K562 (cell line): ENCODE data around the gene ECE2. TPM values are rescaled to one million over a fixed set of nuclear protein-coding genes. Genes with fewer than 3 reads are reported as not detected.

Experiments used
- ATAC-seq: fragments of 200-7000 bp; cut with Tn5 transposase; 3 replicates; pipeline ENCODE4 v1.9.1; 2020; ENCODE audit warnings: moderate library complexity
- BruUV-seq: library from RNA; stranded (reverse); fragments of 400-500 nt; replicated peaks from 2 replicates; lab custom pipeline; 2021; lab: Mats Ljungman, UMichigan
- CTCF ChIA-PET: fragments of 300-600 bp; formaldehyde crosslinking; extraction: SDS; loops from one replicate; lab custom pipeline; 2021; ENCODE audit warnings: low intra/inter-chr PET ratio; lab: Yijun Ruan, JAX
- POLR2A ChIA-PET: fragments of 300-600, 350-650 bp; sonication (Branson Sonifier 250); formaldehyde crosslinking; extraction: SDS; loops from one replicate; lab custom pipeline; 2021; ENCODE audit warnings: antibody characterized with exemption, inconsistent platforms; lab: Yijun Ruan, JAX
- DNase-seq, 4 experiments: peaks; one replicate each; pipeline versions ENCODE4 v3.0.0 to v3.0.0-alpha.2; 2011 to 2018; ENCODE audit warnings: low spot score in 3 of 4, mixed read lengths in 3 of 4; ENCODE audit errors: extremely low read depth in 1 of 4
- FAIRE-seq: peaks from 2 replicates; lab custom pipeline; 2011; peaks lifted over from hg19 to GRCh38; lab: Jason Lieb, UNC
- H2AFZ ChIP-seq: 2 replicates; pipeline ENCODE4 v1.6.0; 2011; ENCODE audit warnings: low read depth, low read length, control low read depth, inconsistent platforms
- H3K27ac ChIP-seq: fragments of 200-600 bp; 3 replicates; pipeline ENCODE4 v1.8.0; 2011; ENCODE audit warnings: low read depth, mild to moderate bottlenecking, control low read depth, inconsistent platforms, low read length, moderate library complexity, mixed read lengths; ENCODE audit errors: extremely low read depth
- H3K27me3 ChIP-seq, 2 experiments: fragments of 300-600 bp in 1 of 2; 2 replicates in 1 of 2; 3 replicates in 1 of 2; pipeline versions ENCODE4 v1.6.0 to v1.8.0; 2011; ENCODE audit warnings: inconsistent platforms in 2 of 2, low read length in 2 of 2, mild to moderate bottlenecking in 1 of 2, mixed read lengths in 1 of 2, moderate library complexity in 1 of 2; ENCODE audit not compliant: control insufficient read depth in 2 of 2, insufficient read depth in 2 of 2
- H3K36me3 ChIP-seq: fragments of 300-600 bp; 3 replicates; pipeline ENCODE4 v1.8.0; 2011; ENCODE audit warnings: mild to moderate bottlenecking, low read length, inconsistent platforms; ENCODE audit not compliant: control insufficient read depth, insufficient read depth
- H3K4me1 ChIP-seq, 2 experiments: fragments of 200-600 bp in 1 of 2; replicated peaks in 1 of 2; 2 replicates in 1 of 2; 3 replicates in 1 of 2; pipeline versions ENCODE4 v1.5.1 to v1.8.0; 2011; ENCODE audit warnings: inconsistent platforms in 2 of 2, low read length in 2 of 2, mild to moderate bottlenecking in 1 of 2, mixed read lengths in 1 of 2, moderate library complexity in 1 of 2; ENCODE audit not compliant: control insufficient read depth in 2 of 2, insufficient read depth in 2 of 2
- H3K4me2 ChIP-seq: 2 replicates; pipeline ENCODE4 v1.6.1; 2011; ENCODE audit warnings: low read length, control low read depth, inconsistent platforms, mixed read lengths; ENCODE audit not compliant: insufficient read depth
- H3K4me3 ChIP-seq: fragments of 200-600 bp; sonication (generic), shearing (Covaris generic); 2 replicates; pipeline ENCODE4 v1.5.1; 2016; ENCODE audit warnings: control low read depth, inconsistent platforms
- H3K79me2 ChIP-seq: fragments of 200-600 bp; 3 replicates; pipeline ENCODE4 v1.8.0; 2011; ENCODE audit warnings: low read length, inconsistent platforms; ENCODE audit not compliant: control insufficient read depth, insufficient read depth
- H3K9ac ChIP-seq, 2 experiments: 2 replicates each; pipeline versions ENCODE4 v1.6.0 to v1.6.1; 2011; ENCODE audit warnings: low read depth in 2 of 2, low read length in 2 of 2, control low read depth in 1 of 2, inconsistent platforms in 1 of 2, mild to moderate bottlenecking in 1 of 2, mixed read lengths in 1 of 2; ENCODE audit not compliant: insufficient read depth in 1 of 2
- H3K9me1 ChIP-seq: one replicate; pipeline ENCODE4 v1.6.0; 2011; ENCODE audit warnings: inconsistent platforms, mild to moderate bottlenecking, low read length, moderate library complexity; ENCODE audit not compliant: control insufficient read depth, insufficient read depth
- H3K9me3 ChIP-seq: replicated peaks from 2 replicates; pipeline ENCODE4 v1.5.1; 2011; ENCODE audit warnings: low read depth, low read length, inconsistent platforms; ENCODE audit not compliant: control insufficient read depth, insufficient read depth
- H4K20me1 ChIP-seq: replicated peaks from 2 replicates; pipeline ENCODE4 v1.6.1; 2011; ENCODE audit warnings: low read length, inconsistent platforms, mixed read lengths; ENCODE audit not compliant: control insufficient read depth, insufficient read depth
- CBFB ChIP-seq: sonication (generic); formaldehyde crosslinking; IDR thresholded peaks from 2 replicates; pipeline ENCODE4 v1.4.0; 2020; ENCODE audit warnings: mild to moderate bottlenecking, missing genetic modification reagents
- CEBPB ChIP-seq: fragments of 450-650 bp; IDR thresholded peaks from 2 replicates; pipeline ENCODE4 v1.6.1; 2016; ENCODE audit warnings: missing genetic modification characterization, missing compliant biosample characterization
- FOXO4 ChIP-seq: fragments of 450-650 bp; formaldehyde crosslinking; IDR thresholded peaks from 2 replicates; pipeline ENCODE4 v1.4.0; 2020; ENCODE audit warnings: mild to moderate bottlenecking, moderate library complexity
- GABPA ChIP-seq: fragments of 200-800 bp; sonication (Bioruptor generic); conservative IDR thresholded peaks from 2 replicates; pipeline ENCODE4 v1.6.1; 2016; ENCODE audit warnings: low read depth, missing genetic modification characterization, missing compliant biosample characterization
- HBP1 ChIP-seq: fragments of 450-650 bp; formaldehyde crosslinking; IDR thresholded peaks from 2 replicates; pipeline ENCODE4 v1.4.0; 2022; ENCODE audit warnings: missing genetic modification characterization
- PCBP1 ChIP-seq: fragments of 200-400 bp; formaldehyde crosslinking; IDR thresholded peaks from 2 replicates; pipeline ENCODE4 v1.6.1; 2018; ENCODE audit warnings: mild to moderate bottlenecking, low read depth, low read length; ENCODE audit not compliant: poor library complexity, severe bottlenecking
- POLR2A ChIP-seq: fragments of 450-650 bp; conservative IDR thresholded peaks from 2 replicates; pipeline ENCODE4 v1.6.1; 2016
- POLR2AphosphoS5 ChIP-seq: IDR thresholded peaks from 2 replicates; pipeline ENCODE4 v1.6.1; 2011; ENCODE audit warnings: mild to moderate bottlenecking, low read depth, low read length, moderate library complexity; ENCODE audit not compliant: control insufficient read depth, insufficient read depth
- POLR2G ChIP-seq: fragments of 200-400 bp; formaldehyde crosslinking; IDR thresholded peaks from 2 replicates; pipeline ENCODE4 v1.6.1; 2017; ENCODE audit warnings: low read depth, mild to moderate bottlenecking, antibody characterized with exemption, low read length, moderate library complexity
- RBM22 ChIP-seq: fragments of 200-400 bp; formaldehyde crosslinking; IDR thresholded peaks from 2 replicates; pipeline ENCODE4 v1.6.1; 2018; ENCODE audit warnings: low read length, low read depth; ENCODE audit not compliant: poor library complexity, severe bottlenecking
- TCFL5 ChIP-seq: fragments of 250-450 bp; sonication (Bioruptor Pico); conservative IDR thresholded peaks from 2 replicates; pipeline ENCODE4 v1.6.1; 2021; ENCODE audit warnings: mild to moderate bottlenecking, moderate library complexity, matching md5 sums
- THAP12 ChIP-seq: fragments of 250-450 bp; sonication (Bioruptor Pico); IDR thresholded peaks from 2 replicates; pipeline ENCODE4 v1.9.0; 2021; ENCODE audit warnings: mild to moderate bottlenecking, inconsistent platforms
- ZNF41 ChIP-seq: fragments of 250-450 bp; sonication (Bioruptor Pico); conservative IDR thresholded peaks from 2 replicates; pipeline ENCODE4 v1.4.0; 2020; ENCODE audit warnings: mild to moderate bottlenecking
- ZNF77 ChIP-seq: fragments of 250-450 bp; sonication (Bioruptor Pico); IDR thresholded peaks from 2 replicates; pipeline ENCODE4 v1.5.0; 2020
- WGBS: fragments of 100-300 bp; shearing (Covaris generic); methylation state at CpG from one replicate; pipeline ENCODE4 v1.1.6; 2016; ENCODE audit warnings: low coverage, mixed read lengths; ENCODE audit not compliant: insufficient coverage; ENCODE audit errors: missing lambda C conversion rate; 5-methylcytosine and 5-hydroxymethylcytosine counted together
- in situ Hi-C: fragments of 300-500 bp; cut with MboI; formaldehyde crosslinking; loops from 4 replicates; pipeline ENCODE4 v1.15.0; 2018; ENCODE audit warnings: inconsistent platforms, mixed read lengths
- intact Hi-C: fragments of 100-400 bp; cut with micrococcal nuclease; formaldehyde crosslinking; loops from 2 replicates; pipeline ENCODE4 v1.14.2; 2022
- polyA plus RNA-seq, 8 experiments: library from polyadenylated mRNA; depleted of rRNA in 4 of 8; stranded (reverse) in 5 of 8; unstranded in 3 of 8; fragments of >200 nt; fragmentation: Nextera tagmentation in 2 of 8; fragmentation: Illumina TruSeq in 1 of 8; extraction: Ambion mirVana in 2 of 8; extraction: Trizol in 1 of 8; gene quantifications; 2 replicates each; pipeline versions ENCODE4 v1.2.1 to v1.2.3, GENCODE V29; 2011 to 2014; ENCODE audit warnings: inconsistent platforms in 1 of 8, missing spikeins in 1 of 8
- total RNA-seq, 7 experiments: library from RNA; depleted of rRNA in 6 of 7; stranded (reverse); fragments of >200 nt in 6 of 7; fragmentation: Illumina TruSeq in 2 of 7; extraction: Trizol in 2 of 7; gene quantifications; 2 replicates each; pipeline versions ENCODE4 v1.2.1 to v1.2.3, GENCODE V29; 2011 to 2021; ENCODE audit warnings: low replicate concordance in 1 of 7

ECE2 gene
- total and polyA plus RNA-seq, 9 of the 15 experiments (the other 6 are each of a cell fraction or from before 2014, with no cell fraction given), result not detected

GRCh38 chr3:184327171-184327570, 51.3 kb downstream of the ECE2 start:
- H4K20me1 ChIP-seq, result peaks cover 14% of the 10 kb centered on the region
- peaks cover 98% of the 10 kb centered on the region for H3K36me3 ChIP-seq
- BruUV-seq, result TSS peak; percentile 4

GRCh38 chr3:184328516-184328915, 52.7 kb downstream of the ECE2 start:
- BruUV-seq, result no TSS peak
- Histone ChIP-seq H4K20me1 (peaks cover 11% of the 10 kb centered on the region), H3K4me1 (peaks cover 13 to 20% of the 10 kb centered on the region in 2 experiments), H3K9me1 (no peaks in the 10 kb centered on the region), H3K27ac (no peak overlapping the region), H3K4me2 (no peak overlapping the region), H2AFZ (no peak overlapping the region), H3K79me2 (peaks cover 29% of the 10 kb centered on the region; the same call in 2 of the 3 replicates), H3K4me3 (no peak overlapping the region), H3K36me3 (peaks cover 98% of the 10 kb centered on the region), H3K27me3 (no peaks in the 10 kb centered on the region), H3K9me3 (no peaks in the 10 kb centered on the region), H3K9ac (no peak overlapping the region)
- intact Hi-C loops (no loop called here), in situ Hi-C loops (no loop called here)
- no peak for ATAC-seq
- DNase-seq, result no peak
- POLR2A ChIA-PET, result interaction anchor here (0.5 to 1.4 kb wide), 5 partner anchors 10 to 136 kb away, joined by 3 to 5 read pairs (median 4); no protein-coding TSS in a partner anchor
- 90% methylated on average over 3 of the region's 3 CpGs for WGBS
- CTCF ChIA-PET, result no interaction called here
- no peak for FAIRE-seq
- TF ChIP-seq ZNF41 (CRISPR knock-in tag), result no peak
- no peak for TF ChIP-seq GABPA (tag)
- no peak for TF ChIP-seq THAP12 (CRISPR knock-in tag)
- TF ChIP-seq FOXO4 (CRISPR knock-in tag), result no peak
- no peak for TF ChIP-seq CEBPB (tag)
- TF ChIP-seq HBP1 (CRISPR knock-in tag), result no peak
- TF ChIP-seq TCFL5 (CRISPR knock-in tag), result no peak
- TF ChIP-seq POLR2A, result 0 out of 2 replicates have a peak, but pooled peaks have one; percentile 24

More at GRCh38 chr3:184327171-184327570, 51.3 kb downstream of the ECE2 start:
- WGBS, result 98% methylated on average over 14 of the region's 21 CpGs
- H3K27ac ChIP-seq, result no peak overlapping the region
- ChIA-PET CTCF (no interaction called here), POLR2A (interaction anchor here (0.6 to 2.8 kb wide), 5 partner anchors 8 to 11 kb away, joined by 3 to 24 read pairs (median 4); partner anchors contain the start of gene FAM131A)
- DNase-seq (peak in 1 of 4 experiments; percentile 17), ATAC-seq (no peak), FAIRE-seq (no peak)
- peaks cover 3 to 6% of the 10 kb centered on the region in 2 experiments; a peak in 4 of 5 replicates for H3K4me1 ChIP-seq
- H3K27me3 ChIP-seq, result no peaks in the 10 kb centered on the region
- no peak overlapping the region for H3K4me2 ChIP-seq
- H3K9ac ChIP-seq, result 0 out of 4 replicates have a peak overlapping the region, but pooled peaks of 1 of the 2 experiments have one; percentile 19
- in situ Hi-C loops, result no loop called here
- intact Hi-C loops, result no loop called here
- H3K9me3 ChIP-seq, result no peaks in the 10 kb centered on the region
- no peak overlapping the region for H2AFZ ChIP-seq
- no peak overlapping the region for H3K4me3 ChIP-seq
- no peaks in the 10 kb centered on the region for H3K9me1 ChIP-seq
- TF ChIP-seq RBM22, result peak; percentile 28
- peak; percentile 11; the same call in 1 of the 2 replicates for TF ChIP-seq POLR2AphosphoS5
- TF ChIP-seq POLR2G, result peak; percentile 55
- no peak for TF ChIP-seq PCBP1
- TF ChIP-seq ZNF77 (CRISPR knock-in tag), result no peak
- TF ChIP-seq CBFB (CRISPR knock-in tag), result no peak
- H3K79me2 ChIP-seq, result peaks cover 36% of the 10 kb centered on the region; the same call in 2 of the 3 replicates
